Astrocyte (in vitro differentiated cells and primary cell): ENCODE measurements around the gene SMPD3. TPM values are rescaled to one million over a fixed set of nuclear protein-coding genes. Genes with fewer than 3 reads are reported as not detected.

Experiments used
- DNase-seq: peaks from one replicate; pipeline ENCODE4 v3.0.0-alpha.2; 2010; ENCODE audit warnings: low read depth
- FAIRE-seq: peaks from 2 replicates; lab custom pipeline; 2011; peaks lifted over from hg19 to GRCh38; lab: Jason Lieb, UNC
- H2AFZ ChIP-seq: 2 replicates; pipeline ENCODE4 v1.6.0; 2012; ENCODE audit warnings: low read depth, low read length, inconsistent platforms
- H3K27ac ChIP-seq: 2 replicates; pipeline ENCODE4 v1.5.1; 2011; ENCODE audit warnings: low read depth, low read length, inconsistent platforms
- H3K27me3 ChIP-seq: 2 replicates; pipeline ENCODE4 v1.6.0; 2011; ENCODE audit warnings: low read length, inconsistent platforms; ENCODE audit not compliant: insufficient read depth
- H3K36me3 ChIP-seq: 2 replicates; pipeline ENCODE4 v1.5.1; 2011; ENCODE audit warnings: low read length, inconsistent platforms; ENCODE audit not compliant: insufficient read depth
- H3K4me1 ChIP-seq: 2 replicates; pipeline ENCODE4 v1.5.1; 2011; ENCODE audit warnings: low read length, inconsistent platforms; ENCODE audit not compliant: insufficient read depth
- H3K4me2 ChIP-seq: 2 replicates; pipeline ENCODE4 v1.6.0; 2012; ENCODE audit warnings: low read length, inconsistent platforms
- H3K4me3 ChIP-seq: 2 replicates; pipeline ENCODE4 v1.5.1; 2011; ENCODE audit warnings: low read depth, mild to moderate bottlenecking, low read length, inconsistent platforms; ENCODE audit not compliant: insufficient read depth
- H3K79me2 ChIP-seq: 2 replicates; pipeline ENCODE4 v1.6.0; 2012; ENCODE audit warnings: mild to moderate bottlenecking, low read length, inconsistent platforms; ENCODE audit not compliant: insufficient read depth
- H3K9ac ChIP-seq: 2 replicates; pipeline ENCODE4 v1.6.0; 2012; ENCODE audit warnings: mild to moderate bottlenecking, low read length, inconsistent platforms
- H3K9me3 ChIP-seq: 2 replicates; pipeline ENCODE4 v1.5.1; 2012; ENCODE audit warnings: low read depth, mild to moderate bottlenecking, low read length, inconsistent platforms; ENCODE audit not compliant: insufficient read depth
- H4K20me1 ChIP-seq: 2 replicates; pipeline ENCODE4 v1.6.0; 2012; ENCODE audit warnings: low read length, inconsistent platforms; ENCODE audit not compliant: insufficient read depth
- H3K27ac Mint-ChIP-seq: one replicate; pipeline ENCODE4 v1.8.0; 2021; ENCODE audit warnings: mild to moderate bottlenecking, mixed read lengths; ENCODE audit not compliant: unreplicated experiment
- H3K27me3 Mint-ChIP-seq: one replicate; pipeline ENCODE4 v1.8.0; 2021; ENCODE audit warnings: low read depth, mixed read lengths; ENCODE audit not compliant: unreplicated experiment
- H3K36me3 Mint-ChIP-seq: one replicate; pipeline ENCODE4 v1.8.0; 2021; ENCODE audit warnings: low read depth, mixed read lengths; ENCODE audit not compliant: unreplicated experiment
- H3K4me1 Mint-ChIP-seq: one replicate; pipeline ENCODE4 v1.8.0; 2021; ENCODE audit warnings: low read depth, mixed read lengths; ENCODE audit not compliant: unreplicated experiment
- H3K4me3 Mint-ChIP-seq: one replicate; pipeline ENCODE4 v1.8.0; 2021; ENCODE audit warnings: mild to moderate bottlenecking, moderate library complexity, mixed read lengths; ENCODE audit not compliant: unreplicated experiment
- H3K9me3 Mint-ChIP-seq: one replicate; pipeline ENCODE4 v1.8.0; 2021; ENCODE audit warnings: mild to moderate bottlenecking, mixed read lengths; ENCODE audit not compliant: unreplicated experiment
- CTCF ChIP-seq: IDR thresholded peaks from 2 replicates; pipeline ENCODE4 v1.5.1; 2011; ENCODE audit warnings: low read depth, mild to moderate bottlenecking, inconsistent platforms, low read length, moderate library complexity; ENCODE audit not compliant: insufficient read depth
- EZH2 ChIP-seq: IDR thresholded peaks from 2 replicates; pipeline ENCODE4 v1.6.1; 2012; ENCODE audit warnings: mild to moderate bottlenecking, low read length, inconsistent platforms; ENCODE audit not compliant: insufficient read depth
- total RNA-seq: library from RNA; stranded (reverse); gene quantifications from 2 replicates; pipeline ENCODE4 v1.2.1, GENCODE V29; 2021

The SMPD3 gene
- total RNA-seq, 1 donor from 2014 or later = 0.25 TPM

GRCh38 chr16:68425498-68426346, 22.6 kb downstream of the SMPD3 start:
- no peak overlapping the region for H3K9ac ChIP-seq
- no peak overlapping the region for H3K27ac ChIP-seq
- H3K27me3 ChIP-seq = peaks cover 15% of the 10 kb centered on the region
- DNase-seq (no peak), FAIRE-seq (no peak)
- Mint-ChIP-seq H3K27ac (no peak overlapping the region), H3K36me3 (no peaks in the 10 kb centered on the region), H3K27me3 (peaks cover 53% of the 10 kb centered on the region), H3K9me3 (no peaks in the 10 kb centered on the region), H3K4me3 (no peak overlapping the region), H3K4me1 (no peaks in the 10 kb centered on the region)
- H3K4me1 ChIP-seq = no peaks in the 10 kb centered on the region
- TF ChIP-seq EZH2 (no peak), CTCF (no peak)
- no peaks in the 10 kb centered on the region for H3K36me3 ChIP-seq
- no peak overlapping the region for H3K4me3 ChIP-seq
- no peak overlapping the region for H3K4me2 ChIP-seq
- no peaks in the 10 kb centered on the region for H4K20me1 ChIP-seq
- H3K9me3 ChIP-seq = no peaks in the 10 kb centered on the region
- H3K79me2 ChIP-seq = no peaks in the 10 kb centered on the region
- H2AFZ ChIP-seq = no peak overlapping the region

GRCh38 chr16:68423771-68424170, 24.5 kb downstream of the SMPD3 start:
- Histone ChIP-seq H3K4me1 (no peaks in the 10 kb centered on the region), H3K4me2 (no peak overlapping the region), H3K27me3 (peaks cover 7% of the 10 kb centered on the region), H3K9ac (no peak overlapping the region), H3K27ac (no peak overlapping the region), H3K9me3 (no peaks in the 10 kb centered on the region), H3K79me2 (no peaks in the 10 kb centered on the region), H2AFZ (no peak overlapping the region), H4K20me1 (no peaks in the 10 kb centered on the region), H3K4me3 (no peak overlapping the region), H3K36me3 (no peaks in the 10 kb centered on the region)
- no peak for TF ChIP-seq EZH2
- Mint-ChIP-seq H3K27ac (no peak overlapping the region), H3K27me3 (peaks cover 40% of the 10 kb centered on the region), H3K4me1 (no peaks in the 10 kb centered on the region), H3K4me3 (no peak overlapping the region), H3K9me3 (no peaks in the 10 kb centered on the region), H3K36me3 (peaks cover 2% of the 10 kb centered on the region)
- FAIRE-seq = no peak
- DNase-seq = no peak

DNA sequence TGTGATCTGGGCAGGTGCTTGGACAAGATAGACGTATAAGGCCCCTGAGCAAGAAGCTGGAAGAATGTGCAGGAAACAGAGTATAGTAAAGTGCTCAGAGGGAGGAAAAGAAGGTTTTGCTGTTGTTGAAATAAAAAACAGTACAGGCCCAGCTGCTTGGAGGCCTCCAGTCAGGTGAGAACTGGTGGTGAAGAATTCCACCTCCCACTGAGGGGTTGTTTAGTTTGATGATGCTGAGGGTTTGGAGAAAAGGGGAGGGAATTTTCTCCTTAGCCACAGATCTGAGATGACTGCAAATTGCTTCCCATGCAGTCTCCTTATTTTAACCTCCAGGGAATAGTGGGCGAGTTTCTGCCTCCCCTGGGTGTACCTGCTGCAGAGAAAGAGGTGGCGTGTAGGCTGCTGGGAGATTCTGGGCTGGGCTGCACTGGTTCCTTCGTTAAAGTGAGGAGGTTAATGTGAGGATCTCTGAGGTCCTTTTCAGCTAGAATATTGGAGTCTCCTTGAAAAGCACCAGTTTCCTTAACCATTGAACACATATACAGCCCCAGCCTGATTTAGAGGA, 25.8 kb downstream of the SMPD3 start:
- H3K36me3 ChIP-seq = no peaks in the 10 kb centered on the region
- TF ChIP-seq CTCF (no peak), EZH2 (no peak)

More for the DNA sequence above, 25.8 kb downstream of the SMPD3 start:
- no peak overlapping the region for H3K9ac ChIP-seq
- no peak overlapping the region for H3K4me3 ChIP-seq
- H3K27me3 ChIP-seq = peaks cover 6% of the 10 kb centered on the region
- H3K4me2 ChIP-seq = no peak overlapping the region
- H3K27me3 Mint-ChIP-seq = peaks cover 34% of the 10 kb centered on the region
- H3K79me2 ChIP-seq = no peaks in the 10 kb centered on the region
- no peak overlapping the region for H2AFZ ChIP-seq
- DNase-seq (no peak), FAIRE-seq (no peak)
- H3K9me3 ChIP-seq = no peaks in the 10 kb centered on the region
- no peak overlapping the region for H3K4me3 Mint-ChIP-seq
- no peaks in the 10 kb centered on the region for H3K4me1 ChIP-seq
- H3K4me1 Mint-ChIP-seq = peaks cover 4% of the 10 kb centered on the region
- peaks cover 3% of the 10 kb centered on the region for H3K9me3 Mint-ChIP-seq
- no peak overlapping the region for H3K27ac ChIP-seq
- no peak overlapping the region for H3K27ac Mint-ChIP-seq
- peaks cover 2% of the 10 kb centered on the region for H3K36me3 Mint-ChIP-seq
- H4K20me1 ChIP-seq = no peaks in the 10 kb centered on the region
